Neural cell (in vitro differentiated cells): ENCODE measurements around the gene PDLIM1. TPM values are rescaled to one million over a fixed set of nuclear protein-coding genes. Genes with fewer than 3 reads are reported as not detected.

Experiments used
- H2AFZ ChIP-seq: fragments of 200-600, 300-800 bp; sonication (generic), shearing (Covaris generic); 2 replicates; pipeline ENCODE4 v1.6.0; 2014; ENCODE audit warnings: low read depth, mild to moderate bottlenecking, antibody characterized with exemption, low read length, moderate library complexity
- H3F3A ChIP-seq: fragments of 200-600 bp; shearing (Covaris generic); 2 replicates; pipeline ENCODE4 v1.6.1; 2016; ENCODE audit warnings: mild to moderate bottlenecking, moderate library complexity, mixed read lengths, antibody characterized with exemption, low read length; ENCODE audit not compliant: insufficient read depth, poor library complexity, severe bottlenecking
- H3K27ac ChIP-seq: fragments of 200-600, 300-800 bp; sonication (generic), shearing (Covaris generic); 2 replicates; pipeline ENCODE4 v1.5.1; 2014; ENCODE audit warnings: mild to moderate bottlenecking, low read length, moderate library complexity
- H3K27me3 ChIP-seq: fragments of 300-800, 200-600 bp; sonication (generic), shearing (Covaris generic); 2 replicates; pipeline ENCODE4 v1.6.0; 2014; ENCODE audit warnings: mild to moderate bottlenecking, low read depth, low read length, moderate library complexity; ENCODE audit not compliant: insufficient read depth
- H3K36me3 ChIP-seq: fragments of 300-800, 200-600 bp; sonication (generic), shearing (Covaris generic); 2 replicates; pipeline ENCODE4 v1.5.1; 2014; ENCODE audit warnings: mild to moderate bottlenecking, antibody characterized with exemption, low read length, moderate library complexity; ENCODE audit not compliant: insufficient read depth
- H3K4me2 ChIP-seq: fragments of 300-800, 200-600 bp; sonication (generic), shearing (Covaris generic); 2 replicates; pipeline ENCODE4 v1.6.0; 2014; ENCODE audit warnings: mild to moderate bottlenecking, low read length
- H3K4me3 ChIP-seq: fragments of 300-800, 200-600 bp; sonication (generic), shearing (Covaris generic); 2 replicates; pipeline ENCODE4 v1.5.1; 2014; ENCODE audit warnings: mild to moderate bottlenecking, low read length, moderate library complexity
- H3K79me2 ChIP-seq: fragments of 200-600 bp; shearing (Covaris generic); replicated peaks from 2 replicates; pipeline ENCODE4 v1.6.0; 2014; ENCODE audit warnings: mild to moderate bottlenecking, low read length, moderate library complexity; ENCODE audit not compliant: insufficient read depth
- H3K9ac ChIP-seq: fragments of 300-800, 200-600 bp; sonication (generic), shearing (Covaris generic); 2 replicates; pipeline ENCODE4 v1.6.1; 2016; ENCODE audit warnings: mild to moderate bottlenecking, low read length, mixed read lengths
- H3K9me2 ChIP-seq: fragments of 200-600 bp; shearing (Covaris generic); 2 replicates; pipeline ENCODE4 v1.6.1; 2016; ENCODE audit warnings: mild to moderate bottlenecking, low read length, mixed read lengths; ENCODE audit not compliant: insufficient read depth
- H3K9me3 ChIP-seq: fragments of 200-600, 300-800 bp; sonication (generic), shearing (Covaris generic); 2 replicates; pipeline ENCODE4 v1.6.1; 2016; ENCODE audit warnings: mild to moderate bottlenecking, mixed run types, low read length, moderate library complexity, mixed read lengths
- H4K20me1 ChIP-seq: fragments of 200-600 bp; shearing (Covaris generic); 2 replicates; pipeline ENCODE4 v1.6.1; 2016; ENCODE audit warnings: mild to moderate bottlenecking, mixed run types; ENCODE audit not compliant: insufficient read depth
- CTCF ChIP-seq: fragments of 450-650 bp; IDR thresholded peaks from 2 replicates; pipeline ENCODE4 v1.5.1; 2014; ENCODE audit warnings: antibody characterized with exemption, mild to moderate bottlenecking, moderate library complexity; ENCODE audit not compliant: poor library complexity, severe bottlenecking
- EP300 ChIP-seq: fragments of 450-650 bp; conservative IDR thresholded peaks from 2 replicates; pipeline ENCODE4 v1.6.1; 2014; ENCODE audit warnings: antibody characterized with exemption, mild to moderate bottlenecking, moderate library complexity; ENCODE audit not compliant: poor library complexity, severe bottlenecking
- EZH2 ChIP-seq: fragments of 200-600, 300-800 bp; shearing (Covaris generic), sonication (generic); IDR thresholded peaks from 2 replicates; pipeline ENCODE4 v1.6.1; 2014; ENCODE audit warnings: antibody characterized with exemption, low read length, borderline replicate concordance, mild to moderate bottlenecking; ENCODE audit not compliant: insufficient read depth, poor library complexity, severe bottlenecking
- MXI1 ChIP-seq: fragments of 450-650 bp; conservative IDR thresholded peaks from 2 replicates; pipeline ENCODE4 v1.6.1; 2014; ENCODE audit warnings: antibody characterized with exemption, mild to moderate bottlenecking; ENCODE audit not compliant: poor library complexity, severe bottlenecking
- POLR2AphosphoS5 ChIP-seq: IDR thresholded peaks from 2 replicates; pipeline ENCODE4 v1.6.1; 2012
- RAD21 ChIP-seq: fragments of 450-650 bp; conservative IDR thresholded peaks from 2 replicates; pipeline ENCODE4 v1.6.1; 2014; ENCODE audit warnings: antibody characterized with exemption, mild to moderate bottlenecking, moderate library complexity
- REST ChIP-seq: IDR thresholded peaks from 2 replicates; pipeline ENCODE4 v1.6.1; 2012; ENCODE audit warnings: borderline replicate concordance
- SMC3 ChIP-seq: fragments of 450-650 bp; conservative IDR thresholded peaks from 2 replicates; pipeline ENCODE4 v1.6.1; 2014; ENCODE audit warnings: antibody characterized with exemption, mild to moderate bottlenecking, moderate library complexity; ENCODE audit not compliant: poor library complexity
- TAF1 ChIP-seq: IDR thresholded peaks from 2 replicates; pipeline ENCODE4 v1.6.1; 2012; ENCODE audit warnings: low read depth
- polyA plus RNA-seq: library from polyadenylated mRNA; depleted of rRNA; stranded (reverse); fragments of >200 nt; gene quantifications from 2 replicates; pipeline ENCODE4 v1.2.3, GENCODE V29; 2014

PDLIM1 gene
- polyA plus RNA-seq, 1 donor from 2014 or later, result 1.0 TPM

GRCh38 chr10:95268438-95268837, 22.4 kb downstream of the PDLIM1 start:
- no peak for TF ChIP-seq TAF1
- TF ChIP-seq REST, result no peak
- no peak for TF ChIP-seq EP300
- TF ChIP-seq SMC3, result no peak
- no peak for TF ChIP-seq EZH2
- TF ChIP-seq RAD21, result no peak
- TF ChIP-seq CTCF, result no peak
- H3K79me2 ChIP-seq, result no peaks in the 10 kb centered on the region
- H3K4me2 ChIP-seq, result no peak overlapping the region
- no peaks in the 10 kb centered on the region for H3K27me3 ChIP-seq
- no peaks in the 10 kb centered on the region for H3K36me3 ChIP-seq
- no peaks in the 10 kb centered on the region for H4K20me1 ChIP-seq
- H3K27ac ChIP-seq, result no peak overlapping the region
- no peak overlapping the region for H3K4me3 ChIP-seq
- H3K9ac ChIP-seq, result no peak overlapping the region
- no peaks in the 10 kb centered on the region for H3K9me3 ChIP-seq
- H3K9me2 ChIP-seq, result no peaks in the 10 kb centered on the region
- H2AFZ ChIP-seq, result no peak overlapping the region
- H3F3A ChIP-seq, result no peaks in the 10 kb centered on the region

DNA sequence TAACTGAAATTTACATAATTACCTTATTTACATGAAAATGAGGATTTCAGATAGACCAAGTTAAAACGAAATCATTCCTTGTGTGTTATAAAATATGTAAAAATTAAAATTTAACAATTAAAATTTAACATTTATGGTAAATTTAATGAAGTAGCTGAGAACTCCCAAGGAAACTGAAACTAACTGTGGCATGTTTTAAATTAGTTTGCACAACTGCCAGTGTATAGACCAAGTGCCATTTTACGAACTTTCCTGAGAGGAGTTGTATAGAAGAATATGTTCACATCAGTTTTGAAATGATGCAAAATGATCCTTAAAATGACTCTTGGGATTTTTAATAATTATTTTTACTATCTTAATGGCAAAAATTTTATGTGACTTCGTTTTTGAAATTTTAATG, 23.6 kb downstream of the PDLIM1 start:
- Histone ChIP-seq H2AFZ (no peak overlapping the region), H3K4me3 (no peak overlapping the region), H3K9ac (no peak overlapping the region), H3K36me3 (no peaks in the 10 kb centered on the region), H3F3A (no peaks in the 10 kb centered on the region), H3K79me2 (no peaks in the 10 kb centered on the region), H4K20me1 (no peaks in the 10 kb centered on the region), H3K27me3 (no peaks in the 10 kb centered on the region), H3K27ac (no peak overlapping the region), H3K9me3 (no peaks in the 10 kb centered on the region), H3K9me2 (no peaks in the 10 kb centered on the region), H3K4me2 (no peak overlapping the region)
- TF ChIP-seq TAF1 (no peak), RAD21 (no peak), REST (no peak), EZH2 (no peak), SMC3 (no peak), MXI1 (no peak), EP300 (no peak), POLR2AphosphoS5 (no peak), CTCF (no peak)
